22Rv1 (cell line): ENCODE results near the gene MAP4K3.

ENCODE experiments used
- ZFX ChIP-seq: fragments of 450-650 bp; IDR thresholded peaks from 2 replicates; pipeline ENCODE4 v1.6.1; 2017; ENCODE audit warnings: antibody characterized with exemption, borderline replicate concordance
- TF ChIP-seq, protein P1 (sequence below): fragments of 450-650 bp; IDR thresholded peaks from 2 replicates; pipeline ENCODE4 v1.5.1; 2017; ENCODE audit warnings: mild to moderate bottlenecking

DNA sequence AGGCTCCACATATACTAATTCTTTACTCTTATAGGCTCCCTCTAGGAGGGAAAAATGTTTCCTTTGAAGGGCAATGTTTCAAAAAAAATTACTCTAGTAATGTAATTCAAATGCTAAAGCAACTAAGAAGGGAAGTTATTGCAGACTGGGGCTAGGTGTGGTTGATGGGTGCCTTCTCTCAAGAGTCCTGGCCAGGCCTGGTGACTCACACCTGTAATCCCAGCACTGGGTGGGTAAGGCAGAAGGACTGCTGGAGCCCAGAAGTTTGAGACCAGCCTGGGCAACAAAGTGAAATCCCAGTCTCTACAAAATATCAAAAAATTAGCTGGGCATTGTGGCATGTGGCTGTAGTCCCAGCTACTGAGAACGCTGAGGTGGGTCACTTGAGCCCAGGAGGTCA is 162.1 kb downstream of the MAP4K3 start:
- no peak for TF ChIP-seq ZFX
- TF ChIP-seq, protein P1, sequence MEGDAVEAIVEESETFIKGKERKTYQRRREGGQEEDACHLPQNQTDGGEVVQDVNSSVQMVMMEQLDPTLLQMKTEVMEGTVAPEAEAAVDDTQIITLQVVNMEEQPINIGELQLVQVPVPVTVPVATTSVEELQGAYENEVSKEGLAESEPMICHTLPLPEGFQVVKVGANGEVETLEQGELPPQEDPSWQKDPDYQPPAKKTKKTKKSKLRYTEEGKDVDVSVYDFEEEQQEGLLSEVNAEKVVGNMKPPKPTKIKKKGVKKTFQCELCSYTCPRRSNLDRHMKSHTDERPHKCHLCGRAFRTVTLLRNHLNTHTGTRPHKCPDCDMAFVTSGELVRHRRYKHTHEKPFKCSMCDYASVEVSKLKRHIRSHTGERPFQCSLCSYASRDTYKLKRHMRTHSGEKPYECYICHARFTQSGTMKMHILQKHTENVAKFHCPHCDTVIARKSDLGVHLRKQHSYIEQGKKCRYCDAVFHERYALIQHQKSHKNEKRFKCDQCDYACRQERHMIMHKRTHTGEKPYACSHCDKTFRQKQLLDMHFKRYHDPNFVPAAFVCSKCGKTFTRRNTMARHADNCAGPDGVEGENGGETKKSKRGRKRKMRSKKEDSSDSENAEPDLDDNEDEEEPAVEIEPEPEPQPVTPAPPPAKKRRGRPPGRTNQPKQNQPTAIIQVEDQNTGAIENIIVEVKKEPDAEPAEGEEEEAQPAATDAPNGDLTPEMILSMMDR, result no peak
